Activated CD4-positive, CD25-positive, alpha-beta regulatory T cell treated with anti-CD3 and anti-CD28 coated beads, Interleukin-2, amount 50 U/mL, for 24 hours (primary cell): ENCODE data around the gene LY6G5C.
"Not testable (repeated sequence)": the region's sequence is repeated elsewhere in the genome, so short reads cannot be mapped to it uniquely, and the experiment has no call there.

Source experiments
- ATAC-seq, 2 donors: fragments of 150-1000 bp; cut with Tn5 transposase; one replicate each; pipeline ENCODE4 v1.10.0; 2021; ENCODE audit warnings: mild to moderate bottlenecking in 1 of 2, moderate library complexity in 1 of 2

The LY6G5C gene

GRCh38 chr6:31715022-31715958, 34.4 kb upstream of the LY6G5C start, which contains the start of gene LY6G6D:
Gene LY6G6D, plus strand, starts transcription at chr6:31715348. Its CDS starts 8 bp downstream, at chr6:31715356.
- ATAC-seq, result no peak

DNA sequence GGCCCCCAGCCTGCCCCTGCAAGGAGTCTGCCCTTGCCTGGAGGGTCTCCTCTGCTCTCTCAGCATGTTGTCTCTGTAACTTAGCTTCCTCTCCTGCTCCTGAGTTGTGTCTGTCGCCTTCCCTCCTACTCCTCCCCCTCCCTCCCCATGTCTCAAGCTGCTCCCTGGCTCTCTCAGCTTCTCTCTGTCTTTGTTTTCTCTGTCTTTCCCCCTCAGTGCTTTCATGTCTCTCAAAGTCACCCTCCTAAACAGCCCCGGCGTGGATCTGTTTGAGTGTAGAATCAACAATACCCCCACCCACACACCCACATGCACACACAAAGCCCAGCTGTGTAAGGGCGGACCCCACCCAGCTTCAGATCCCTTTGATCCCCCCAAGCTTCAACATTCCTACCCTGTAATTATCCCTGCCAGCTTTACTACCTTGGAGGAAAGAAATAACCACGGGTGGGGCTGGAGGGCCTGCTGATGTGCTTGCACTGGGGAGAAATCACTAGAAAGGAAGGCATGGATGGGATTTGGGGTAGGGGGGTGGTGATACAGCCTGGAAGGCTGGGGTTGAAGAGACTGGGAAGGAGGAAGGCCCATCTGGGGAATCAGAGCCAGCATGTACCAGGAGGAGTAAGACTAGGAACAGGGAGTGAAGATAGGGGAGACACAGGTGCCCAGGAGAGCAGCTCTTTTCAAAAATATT, 33.3 kb upstream of the LY6G5C start:
- ATAC-seq, result no peak

DNA sequence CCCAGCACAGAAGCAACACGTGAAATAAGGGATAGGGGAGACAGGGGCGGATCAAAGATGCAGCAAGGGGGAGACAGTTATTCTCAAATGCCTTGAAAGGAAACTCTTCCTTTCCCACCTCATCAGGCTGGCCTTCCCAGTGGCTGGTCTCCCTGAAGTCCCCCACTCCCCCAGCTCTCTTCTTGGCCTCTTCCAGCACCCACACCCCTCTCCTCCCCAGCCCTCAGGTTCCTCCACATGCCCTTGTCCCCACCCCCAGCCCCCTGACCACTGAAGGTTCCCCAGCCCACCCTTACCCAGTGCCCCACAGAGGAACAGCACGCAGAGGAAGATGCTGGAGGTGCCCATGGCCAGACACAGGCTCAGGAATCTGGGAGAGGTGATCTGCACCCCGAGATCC, 32.6 kb upstream of the LY6G5C start:
- ATAC-seq, result no peak

GRCh38 chr6:31712296-31712695, 31.4 kb upstream of the LY6G5C start:
- ATAC-seq, result peak in 1 of 2 donors; percentile 45

DNA sequence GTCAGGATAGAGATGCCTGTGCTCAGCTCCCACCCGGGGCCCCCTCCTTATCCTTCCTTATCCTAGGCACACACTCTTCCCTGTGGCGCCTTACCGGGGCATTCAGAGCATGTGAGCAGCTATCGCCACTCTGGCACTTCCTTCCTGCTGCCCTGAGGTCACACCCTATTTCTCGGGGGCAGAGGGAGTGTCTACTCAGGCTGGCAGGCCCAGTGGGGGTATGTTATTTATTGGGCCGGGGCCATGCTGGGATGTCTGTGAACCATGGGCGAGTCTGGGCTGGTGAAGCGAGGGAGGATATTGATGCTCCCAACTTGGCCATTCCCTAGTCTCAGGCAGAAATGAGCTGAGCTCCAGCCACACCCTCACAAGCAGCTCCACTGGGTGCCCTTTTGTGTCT, 30.4 kb upstream of the LY6G5C start:
- no peak for ATAC-seq

- no peak for ATAC-seq
These were observed 29.8 kb upstream of the LY6G5C start for GRCh38 chr6:31710523-31711219.

- not testable (repeated sequence) for ATAC-seq
These were observed 28.3 kb upstream of the LY6G5C start for GRCh38 chr6:31709157-31709556.

DNA sequence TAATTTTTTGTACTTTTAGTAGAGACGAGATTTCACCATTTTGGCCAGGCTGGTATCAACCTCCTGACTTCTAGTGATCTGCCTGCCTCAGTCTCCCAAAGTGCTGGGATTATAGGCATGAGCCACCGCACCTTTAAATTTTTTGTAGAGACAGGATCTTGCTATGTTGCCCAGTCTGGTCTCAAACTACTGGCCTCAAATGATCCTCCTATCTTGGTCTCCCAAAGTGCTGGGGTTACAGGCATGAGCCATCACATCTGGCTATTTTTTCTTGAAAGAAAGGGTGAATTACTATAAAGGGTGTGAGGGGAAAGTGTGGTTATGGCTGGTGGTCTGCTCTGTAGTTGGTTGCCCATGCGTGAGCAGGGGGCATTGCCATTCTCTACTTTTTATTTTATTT, 27.4 kb upstream of the LY6G5C start:
- ATAC-seq, result no peak

- ATAC-seq, result no peak
These were observed 26.8 kb upstream of the LY6G5C start for GRCh38 chr6:31707701-31708100.

- no peak for ATAC-seq
These were observed 25.7 kb upstream of the LY6G5C start, which contains the start of gene LY6G6F for GRCh38 chr6:31706599-31706998. Gene LY6G6F, plus strand, starts transcription at chr6:31706866. Its CDS starts 41 bp downstream, at chr6:31706907.

GRCh38 chr6:31705931-31706330, 25.1 kb upstream of the LY6G5C start:
- no peak for ATAC-seq

- peak; percentile 96 to 97 for ATAC-seq
These were observed 22.2 kb upstream of the LY6G5C start, which contains the start of gene ABHD16A for GRCh38 chr6:31702819-31703716. Gene ABHD16A, minus strand, starts transcription at chr6:31703324. Its CDS starts 43 bp downstream, at chr6:31703281.

- peak; percentile 5 to 11 for ATAC-seq
These were observed 21.5 kb upstream of the LY6G5C start for GRCh38 chr6:31702405-31702818.

DNA sequence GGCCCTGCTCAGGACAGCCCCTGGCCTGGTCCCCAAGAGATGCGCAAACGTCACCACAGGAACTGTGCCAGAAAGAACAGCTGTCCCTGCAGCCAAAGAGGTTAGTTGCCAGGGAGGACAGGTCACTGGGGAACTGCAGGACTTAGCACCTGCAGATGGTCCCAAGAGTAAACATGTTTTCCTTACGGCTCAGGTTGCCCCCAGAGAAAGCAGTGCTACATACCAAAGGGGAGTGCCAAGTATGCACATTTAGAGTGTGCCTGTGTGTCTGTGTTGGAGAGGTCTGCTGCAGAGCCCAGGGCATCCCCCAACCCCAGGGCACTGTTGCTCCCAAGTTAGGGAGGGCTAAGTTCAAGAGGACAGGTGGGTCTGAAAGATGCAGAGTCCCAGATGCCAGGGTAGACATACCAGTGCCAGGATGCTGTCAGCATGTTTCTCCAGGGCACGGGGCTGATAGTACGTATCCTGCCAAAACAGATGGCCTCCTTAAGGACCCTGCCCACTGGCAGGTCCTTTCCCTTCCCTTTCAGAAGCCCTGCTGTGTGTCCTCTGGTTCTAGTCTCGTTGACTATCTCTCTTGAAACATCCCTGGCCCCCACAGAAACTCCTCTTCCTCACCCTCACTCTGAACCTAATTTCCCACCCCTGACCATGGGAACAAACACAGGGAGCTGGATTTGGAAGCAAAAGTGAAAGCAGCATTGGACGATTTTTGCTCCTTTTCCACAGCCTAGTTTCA, 21.0 kb upstream of the LY6G5C start:
- ATAC-seq, result no peak

DNA sequence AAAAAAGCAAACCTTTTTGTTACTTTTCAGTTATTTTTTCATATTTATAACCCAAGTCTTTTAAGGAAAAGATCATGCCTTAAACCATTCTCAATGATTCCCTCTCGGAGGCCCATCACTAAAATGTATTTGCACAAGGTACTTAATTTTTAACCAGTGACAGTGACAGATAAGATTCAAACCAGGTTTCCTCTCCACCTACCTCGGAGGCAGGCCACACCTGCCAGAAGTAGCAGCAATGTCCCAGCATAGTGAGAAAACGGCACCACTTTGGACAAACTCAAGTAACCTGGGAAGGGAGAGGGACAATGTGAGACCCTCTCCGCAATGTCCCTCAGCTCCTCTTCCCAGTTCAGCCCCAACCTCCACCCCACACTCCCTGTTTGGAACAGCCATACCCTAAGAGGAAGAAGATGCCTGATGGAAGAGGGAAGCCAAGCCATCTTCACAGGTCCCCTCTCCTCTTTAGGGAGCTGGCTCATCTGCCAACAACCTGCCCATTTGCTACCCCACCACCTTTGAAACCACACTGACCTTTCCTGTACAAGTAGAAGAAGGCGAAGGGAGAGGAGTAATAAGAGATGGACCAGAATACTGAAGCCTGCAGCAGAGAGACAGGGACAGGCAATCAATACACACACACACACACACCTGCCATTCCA, 20.0 kb upstream of the LY6G5C start:
- no peak for ATAC-seq

- ATAC-seq, result peak in 1 of 2 donors; percentile 60
These were observed 16.7 kb upstream of the LY6G5C start for GRCh38 chr6:31697555-31697954.

- ATAC-seq, result no peak
These were observed 12.7 kb upstream of the LY6G5C start for GRCh38 chr6:31693535-31693934.

DNA sequence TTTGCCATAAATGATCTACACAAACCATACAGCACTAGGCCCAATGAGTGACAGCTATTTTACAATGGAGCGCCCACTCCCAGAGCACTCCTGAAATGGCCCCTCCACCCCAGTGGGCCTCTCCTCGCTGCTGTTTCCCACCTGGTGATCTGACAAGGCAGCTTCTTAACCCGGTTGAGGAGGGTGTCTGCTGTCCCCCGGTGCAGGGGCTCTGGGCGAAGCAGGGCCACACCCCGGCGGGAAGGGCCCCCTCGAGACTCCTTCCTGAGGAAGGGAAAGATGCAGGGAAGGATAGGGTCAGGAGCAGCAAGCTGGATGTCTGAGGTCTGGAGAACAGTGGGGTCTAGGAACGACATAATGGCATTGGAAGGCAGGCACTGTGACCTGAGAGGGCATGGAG, 12.0 kb upstream of the LY6G5C start:
- no peak for ATAC-seq

GRCh38 chr6:31692353-31692752, 11.5 kb upstream of the LY6G5C start:
- no peak for ATAC-seq

GRCh38 chr6:31691564-31692108, 10.8 kb upstream of the LY6G5C start:
- no peak for ATAC-seq
